GM21786 (cell line): ENCODE results near the gene APOM.

Experiments used
- ATAC-seq: cut with Tn5 transposase; IDR thresholded peaks from one replicate; pipeline ENCODE4 v1.9.1; 2021; ENCODE audit not compliant: unreplicated experiment

The APOM gene

DNA sequence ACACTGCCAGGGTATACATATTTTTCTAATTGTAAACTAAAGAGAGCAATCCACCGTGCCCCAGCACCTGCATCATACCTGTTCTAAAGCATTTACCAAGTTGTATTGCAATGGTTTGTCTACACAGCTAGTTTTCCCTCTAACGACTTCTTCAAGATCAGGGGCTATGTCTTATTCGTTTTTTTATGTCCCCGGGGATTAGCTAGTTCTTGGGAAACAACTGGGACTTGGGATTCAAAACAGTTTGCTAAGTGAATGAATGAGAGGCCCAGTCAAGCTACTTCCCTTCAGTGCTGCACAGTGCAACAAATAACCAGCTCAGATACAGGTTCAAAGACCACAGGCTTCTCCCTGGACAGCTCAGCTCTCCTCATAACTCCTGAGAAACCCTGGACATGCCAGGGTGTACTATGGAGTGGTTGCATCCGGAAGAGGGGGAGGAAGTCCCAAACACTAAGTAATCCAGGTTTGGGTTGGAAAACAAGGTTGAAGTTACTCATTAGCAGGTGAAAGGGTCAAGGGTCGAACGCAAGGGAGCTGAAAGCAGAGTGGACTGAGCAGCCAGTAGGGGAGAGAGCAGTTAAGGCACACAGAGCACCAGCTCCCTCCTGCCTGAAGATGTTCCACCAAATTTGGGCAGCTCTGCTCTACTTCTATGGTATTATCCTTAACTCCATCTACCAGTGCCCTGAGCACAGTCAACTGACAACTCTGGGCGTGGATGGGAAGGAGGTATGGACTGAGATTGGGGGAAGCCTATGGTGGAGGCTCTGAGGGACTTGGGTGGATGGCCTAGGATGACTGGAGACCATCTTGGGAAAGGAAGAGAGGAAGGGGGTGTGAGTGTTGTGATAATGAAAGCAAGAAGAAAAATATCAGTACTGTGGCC, at the start of gene APOM:
Gene APOM, plus strand, starts transcription at position 546 of the 889 bp plus-strand sequence. Its CDS starts 73 bp downstream, at position 619.
- ATAC-seq = no peak

DNA sequence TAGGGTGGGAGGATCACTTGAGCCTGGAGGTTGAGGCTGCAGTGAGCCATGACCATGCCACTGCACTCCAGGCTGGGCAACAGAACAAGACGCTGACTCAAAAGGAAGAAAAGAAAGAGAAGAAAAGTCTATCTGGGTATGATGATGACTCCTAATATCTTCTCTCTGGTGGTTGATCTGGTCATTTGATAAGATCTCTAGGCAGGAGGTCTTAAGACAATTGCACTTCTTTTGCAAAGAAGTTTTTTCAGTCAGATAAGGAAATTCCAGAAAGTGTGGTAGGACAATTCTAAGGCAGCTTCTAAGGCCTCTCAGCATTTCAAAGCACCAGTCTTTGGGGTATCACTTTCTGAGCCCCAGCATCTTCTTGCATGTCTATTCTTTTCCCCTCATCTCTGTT, 48.4 kb upstream of the APOM start:
- no peak for ATAC-seq

DNA sequence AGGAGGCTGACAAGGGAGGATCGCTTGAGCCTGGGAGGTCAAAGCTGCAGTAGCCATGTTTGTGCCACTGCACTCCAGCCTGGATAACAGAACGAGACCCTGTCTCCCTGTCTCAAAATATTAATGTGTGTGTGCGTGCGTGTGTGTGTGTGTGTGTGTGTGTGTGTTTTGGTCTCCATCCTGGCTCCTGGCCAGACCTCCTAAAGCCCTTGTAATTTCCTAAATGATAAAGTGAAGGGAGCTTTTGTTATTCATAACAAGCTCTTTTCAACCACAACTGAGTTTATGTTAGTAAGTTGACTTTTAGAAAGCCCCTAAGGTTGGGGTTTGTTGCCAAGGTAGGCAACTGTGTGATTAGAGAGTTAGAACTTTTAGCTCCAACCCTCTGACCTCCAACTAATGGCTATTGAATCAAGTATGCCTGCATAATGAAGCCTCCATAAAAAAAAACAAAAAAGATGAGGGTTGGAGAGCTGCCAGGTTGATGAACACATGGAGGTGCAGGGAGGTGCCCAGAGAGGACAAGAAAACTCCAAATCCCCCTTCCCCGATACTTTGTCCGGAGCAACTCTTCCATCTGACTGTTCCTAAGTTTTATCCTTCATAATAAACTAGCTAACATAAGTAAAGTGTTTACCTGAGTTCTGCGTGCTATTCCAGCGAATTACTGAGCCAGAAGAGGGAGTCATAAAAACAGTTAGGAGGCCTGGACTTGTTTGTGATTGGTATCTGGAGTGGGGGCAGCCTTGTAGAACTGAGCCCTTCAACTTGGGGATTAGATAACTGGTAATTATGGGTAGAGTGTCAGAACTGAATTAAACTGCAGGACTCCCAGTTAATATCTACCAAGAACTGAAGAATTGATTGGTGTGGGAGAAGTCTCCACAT, 45.9 kb upstream of the APOM start:
- ATAC-seq = no peak

DNA sequence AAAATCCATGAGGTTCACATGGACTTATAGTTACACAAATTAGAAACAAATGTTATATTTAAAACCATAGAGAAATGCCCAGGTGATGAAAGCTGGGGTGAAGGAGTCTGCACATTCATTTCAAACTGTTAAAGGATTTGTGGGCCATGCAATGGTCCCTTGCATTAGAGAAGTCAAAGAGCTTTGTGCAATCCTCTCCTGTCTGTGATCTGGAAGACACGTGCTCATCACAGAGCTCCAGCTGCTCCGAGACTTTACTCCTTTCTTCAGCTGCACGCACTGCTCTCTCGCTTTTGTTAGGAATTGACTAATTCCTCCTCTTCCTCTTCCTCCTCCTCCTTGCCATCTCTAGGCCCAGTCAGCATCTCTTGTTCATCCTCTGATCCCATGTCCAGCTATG, 44.7 kb upstream of the APOM start:
- no peak for ATAC-seq

DNA sequence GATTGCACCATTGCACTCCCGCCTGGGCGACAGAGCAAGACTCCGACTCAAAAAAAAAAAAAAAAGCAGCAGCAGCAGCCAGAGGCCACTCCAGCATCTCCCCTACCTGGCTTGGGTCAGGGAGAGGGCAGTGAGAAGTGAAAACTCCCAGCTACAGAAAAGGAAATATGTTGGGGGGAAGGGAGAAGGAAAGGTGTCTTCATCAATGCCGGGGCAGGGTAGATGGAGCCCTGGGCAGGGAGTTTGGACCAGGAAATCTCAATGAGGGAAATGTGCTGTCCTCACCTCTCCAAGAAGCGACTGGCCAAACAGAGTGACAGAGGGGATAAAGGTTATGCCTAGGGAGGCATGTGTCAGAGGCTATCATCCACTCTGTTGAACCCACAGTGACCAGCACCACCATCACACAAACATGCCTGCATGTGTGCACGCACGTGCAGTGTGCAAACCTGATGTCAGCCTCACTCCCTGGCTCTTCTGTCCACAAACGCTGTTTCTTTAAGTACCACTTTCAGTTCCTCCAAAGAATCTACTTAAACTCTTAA, 41.5 kb upstream of the APOM start:
- ATAC-seq = no peak

DNA sequence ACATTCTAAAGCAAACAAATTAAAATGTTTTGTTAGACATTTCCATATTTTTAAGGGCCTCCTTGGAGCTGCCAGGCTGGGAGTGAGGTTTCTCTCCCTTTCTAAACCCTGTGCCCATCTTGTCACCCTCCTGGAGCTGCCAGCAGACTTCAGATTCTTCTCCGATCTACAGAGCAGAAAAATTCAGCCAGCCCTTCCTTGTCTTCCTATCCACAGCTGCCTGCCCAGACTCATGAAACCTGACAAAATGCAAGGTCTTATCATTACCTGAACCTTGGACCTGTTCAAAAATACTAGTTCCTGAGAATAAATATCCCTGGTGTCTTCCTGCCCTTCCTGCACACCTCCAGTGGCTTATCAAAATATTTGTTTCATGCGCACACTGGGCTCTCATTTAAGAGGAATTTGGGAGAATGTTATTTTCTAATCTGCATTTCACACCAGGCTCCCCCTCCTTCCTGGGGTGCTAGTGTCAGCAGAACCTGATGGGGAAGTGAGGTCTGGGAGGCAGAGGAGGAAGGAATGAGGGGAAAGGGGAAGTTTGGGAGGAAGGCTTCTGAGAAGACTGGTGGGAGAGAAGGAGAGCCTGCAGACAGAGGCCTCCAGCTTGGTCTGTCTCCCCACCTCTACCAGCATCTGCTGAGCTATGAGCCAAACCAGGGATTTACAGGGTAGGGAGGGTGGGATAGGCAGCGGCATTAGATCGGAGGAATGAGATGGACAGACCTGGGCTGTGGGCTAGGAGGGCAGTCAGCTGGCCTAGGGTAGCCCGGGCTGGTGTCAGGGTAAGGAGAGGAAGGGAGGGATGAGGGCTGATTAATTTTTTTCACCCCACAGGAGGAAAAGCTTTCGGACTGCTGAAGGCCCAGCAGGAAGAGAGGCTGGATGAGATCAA, 40.8 kb upstream of the APOM start, which contains the start of gene AIF1:
Gene AIF1, plus strand, starts transcription at position 551 of the 895 bp plus-strand sequence. Its CDS starts 96 bp downstream, at position 647.
- ATAC-seq = no peak

DNA sequence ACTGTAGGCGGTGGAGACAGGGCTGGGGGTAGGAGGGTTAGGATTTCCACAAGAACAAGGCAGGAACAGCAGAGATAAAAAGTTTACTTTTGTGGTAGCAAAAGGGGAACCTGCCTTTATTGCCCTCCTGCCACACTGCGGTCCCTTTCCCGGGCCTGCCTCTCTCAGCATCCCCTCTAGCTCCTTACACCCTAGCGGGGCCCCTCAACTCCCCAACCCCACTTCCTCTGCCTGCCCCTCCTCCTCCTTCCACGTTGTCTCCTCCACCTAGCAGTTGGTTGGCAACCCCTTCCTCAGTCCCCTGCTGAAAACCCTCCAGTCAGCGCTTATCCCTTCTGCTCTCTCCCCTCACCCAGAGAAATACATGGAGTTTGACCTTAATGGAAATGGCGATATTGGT, 39.9 kb upstream of the APOM start:
- ATAC-seq = no peak

DNA sequence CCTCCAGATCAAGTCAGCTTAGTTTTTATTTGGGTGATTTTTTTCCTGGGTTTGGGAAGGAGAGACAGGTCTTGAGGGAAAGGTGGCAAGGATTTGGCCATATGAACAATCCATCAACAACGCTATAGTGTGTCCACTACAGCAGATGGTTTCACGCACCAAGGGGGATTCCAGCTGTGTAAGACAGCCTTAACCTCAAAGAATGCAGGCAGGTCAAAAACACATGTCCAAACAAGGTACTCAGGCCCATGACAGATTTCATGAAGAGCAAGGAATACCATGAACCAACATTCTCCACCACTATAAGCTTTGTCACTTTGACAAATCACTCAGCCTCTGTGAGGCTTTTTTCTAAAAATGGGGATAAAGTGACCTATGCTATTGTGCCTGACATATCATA, 38.7 kb upstream of the APOM start:
- ATAC-seq = no peak

DNA sequence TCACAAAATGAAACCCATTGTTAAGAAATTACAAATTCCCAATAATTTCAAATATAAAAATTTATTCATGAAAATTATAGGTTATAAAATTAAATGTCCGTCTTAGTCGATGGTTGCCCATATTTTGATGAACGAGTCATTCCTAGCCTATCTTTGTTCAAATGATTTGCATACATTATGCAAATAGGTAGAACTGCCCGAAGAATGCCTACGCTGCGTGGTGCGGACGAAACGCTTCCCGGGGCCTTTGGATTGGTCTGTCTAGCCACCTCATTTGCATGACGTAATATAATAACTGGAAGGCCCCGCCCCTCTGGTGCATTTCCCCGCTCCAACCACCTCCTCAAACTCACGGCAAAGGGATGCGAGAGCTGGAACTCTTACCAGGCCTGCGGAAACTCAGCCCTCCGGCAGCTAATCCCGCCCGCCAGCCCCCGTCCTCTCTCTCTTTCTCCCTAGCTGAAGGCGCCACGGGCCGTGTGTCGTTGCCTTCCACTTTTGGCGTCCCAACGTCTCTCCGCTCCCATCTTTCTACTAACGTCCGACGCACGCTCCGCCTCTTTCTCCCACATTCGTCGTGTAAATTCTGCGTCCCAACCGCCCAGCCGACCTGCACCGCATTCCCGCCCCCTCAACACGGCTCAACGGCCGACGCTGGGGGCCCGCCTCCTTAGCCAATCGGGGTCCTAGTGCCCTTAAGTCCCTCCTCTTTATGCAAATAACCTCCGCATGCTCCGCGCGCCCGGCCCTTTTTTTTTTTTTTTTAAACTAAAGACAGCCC, 35.7 kb upstream of the APOM start:
- peak; percentile 82 for ATAC-seq

DNA sequence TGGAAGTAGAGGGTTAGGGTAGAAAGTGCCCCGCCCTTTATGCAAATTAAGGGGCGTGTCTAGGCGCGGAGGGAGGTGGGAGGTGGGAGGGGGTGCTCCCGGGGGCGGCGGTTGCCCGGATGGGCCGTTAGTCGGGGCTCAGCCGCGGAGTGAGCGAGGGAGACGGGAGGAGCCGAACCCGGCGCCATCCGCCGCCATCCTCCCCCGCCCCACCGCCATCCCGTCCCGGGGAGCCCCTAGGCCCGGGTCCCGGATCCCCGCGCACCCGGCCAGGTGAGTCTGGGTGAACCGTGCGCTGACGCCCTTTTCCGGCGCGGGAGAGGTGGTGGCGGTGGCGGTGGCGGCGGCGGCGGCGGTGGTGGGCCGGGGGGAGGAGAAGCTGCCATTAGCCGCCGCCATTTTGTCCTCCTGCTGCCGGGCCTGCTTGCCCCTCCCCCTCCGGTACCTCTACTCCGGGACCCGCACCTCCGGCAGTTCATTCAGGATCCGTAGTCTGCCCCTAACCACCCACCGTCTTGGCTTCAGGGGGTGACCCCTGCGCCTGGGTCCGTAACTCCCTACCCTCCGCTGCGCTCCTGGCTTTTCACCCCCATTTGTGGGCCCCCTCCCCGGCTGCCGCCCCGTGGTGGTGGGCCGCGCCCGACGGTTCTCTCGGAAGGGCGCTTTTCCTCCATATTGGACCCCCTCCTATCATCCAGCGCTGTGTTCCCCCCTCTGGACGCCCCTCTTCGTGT, 34.9 kb upstream of the APOM start, which contains the start of gene PRRC2A:
Gene PRRC2A, plus strand, starts transcription at position 130 of the 734 bp plus-strand sequence. CDS start 2,075 bp downstream, outside the sequence.
- peak; percentile 22 for ATAC-seq

DNA sequence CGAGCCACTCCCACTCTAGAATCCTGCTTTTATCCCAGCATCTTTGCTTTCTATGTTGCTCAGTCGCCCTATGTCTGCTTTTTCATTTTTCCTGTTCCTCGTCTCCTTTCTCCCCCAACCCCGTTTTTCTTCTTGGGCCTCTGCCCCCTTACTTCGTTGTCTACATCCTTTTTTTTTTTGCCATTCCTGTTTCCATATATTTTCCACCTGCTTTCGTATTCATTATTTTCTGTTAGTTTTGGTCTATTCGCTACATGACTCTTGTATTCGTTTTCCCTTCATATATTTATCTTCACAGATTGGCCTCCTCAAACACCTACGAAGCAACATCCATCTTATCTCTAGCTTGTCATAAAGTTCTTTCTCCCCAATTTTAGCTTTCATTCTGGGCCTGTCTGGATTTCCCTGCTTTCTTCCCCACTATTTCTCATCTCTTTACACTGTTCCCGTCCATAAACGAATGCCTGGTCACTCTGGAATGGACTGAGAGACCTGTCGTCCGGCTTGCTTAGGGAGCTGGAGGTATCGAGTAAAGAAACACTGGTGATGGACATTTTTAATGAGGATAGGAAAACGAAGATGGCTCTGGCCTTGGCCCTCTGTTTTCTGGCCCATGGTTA, 34.3 kb upstream of the APOM start:
- no peak for ATAC-seq

DNA sequence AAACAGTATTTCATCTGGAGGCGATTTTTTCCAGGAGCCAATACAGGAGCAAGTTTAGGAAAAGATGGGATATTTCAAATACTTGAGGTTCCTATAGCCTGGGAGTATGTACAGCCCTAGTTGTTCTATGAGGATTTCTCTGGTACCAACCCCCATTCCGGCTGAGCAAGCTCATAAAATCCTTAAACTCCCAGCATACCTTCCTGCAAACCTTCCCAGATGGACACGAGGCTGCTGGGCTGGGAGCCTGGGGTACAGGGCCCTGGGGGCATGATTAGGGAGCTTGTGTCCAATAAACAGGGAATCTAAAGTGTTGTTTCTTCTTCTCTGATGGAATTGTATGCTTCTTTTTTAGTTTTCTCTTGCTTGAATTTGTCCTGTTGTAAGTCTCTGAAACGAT, 33.7 kb upstream of the APOM start:
- ATAC-seq = no peak

DNA sequence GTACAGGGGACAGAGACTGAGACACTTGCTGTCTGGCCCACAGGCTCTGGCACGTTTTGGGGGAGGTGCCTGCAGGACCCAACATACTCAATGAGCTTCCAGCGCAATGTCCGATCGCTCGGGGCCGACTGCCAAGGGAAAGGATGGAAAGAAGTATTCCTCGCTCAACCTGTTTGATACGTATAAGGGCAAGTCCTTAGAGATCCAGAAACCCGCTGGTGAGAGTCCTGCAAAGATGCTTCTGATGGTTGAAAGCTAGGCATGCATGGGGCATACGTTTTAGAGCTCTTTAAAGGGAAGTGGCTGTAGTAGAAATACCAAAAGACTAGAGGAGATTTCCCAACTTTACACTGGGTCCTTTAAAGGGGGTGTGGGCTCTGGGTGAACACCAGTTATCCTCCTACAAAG, 33.0 kb upstream of the APOM start:
- no peak for ATAC-seq

DNA sequence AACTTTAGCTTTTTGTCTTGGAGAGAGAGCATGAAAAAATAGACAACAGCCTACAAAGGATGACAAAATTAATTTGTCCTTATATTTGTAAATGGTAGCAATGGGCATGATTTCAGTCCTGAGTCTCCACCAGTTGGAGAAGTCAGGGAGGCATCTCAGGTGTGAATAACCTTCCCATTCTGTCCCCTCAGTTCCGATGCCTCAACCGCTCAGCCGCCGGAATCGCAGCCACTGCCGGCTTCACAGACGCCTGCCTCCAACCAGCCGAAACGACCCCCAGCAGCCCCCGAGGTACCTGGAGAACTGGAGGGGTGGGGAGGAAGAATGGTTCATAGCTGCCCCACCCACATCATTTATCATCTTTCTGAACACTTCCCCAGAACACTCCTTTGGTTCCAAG, 31.6 kb upstream of the APOM start:
- ATAC-seq = no peak

DNA sequence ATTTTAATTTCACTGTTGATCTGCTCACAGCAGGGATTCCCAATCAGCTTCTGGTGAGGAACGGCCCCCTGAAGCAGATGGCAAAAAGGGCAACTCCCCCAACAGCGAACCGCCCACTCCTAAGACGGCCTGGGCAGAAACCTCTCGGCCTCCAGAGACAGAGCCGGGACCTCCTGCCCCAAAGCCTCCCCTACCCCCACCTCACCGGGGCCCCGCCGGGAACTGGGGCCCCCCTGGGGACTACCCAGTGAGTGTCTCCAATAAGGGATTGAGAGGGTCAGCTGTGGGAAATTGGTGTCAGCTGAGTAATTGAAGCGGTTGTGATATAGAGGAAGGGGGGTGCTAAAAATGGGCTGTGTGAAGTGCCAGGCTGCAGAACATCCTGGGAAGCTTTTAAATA, 28.7 kb upstream of the APOM start:
- no peak for ATAC-seq

DNA sequence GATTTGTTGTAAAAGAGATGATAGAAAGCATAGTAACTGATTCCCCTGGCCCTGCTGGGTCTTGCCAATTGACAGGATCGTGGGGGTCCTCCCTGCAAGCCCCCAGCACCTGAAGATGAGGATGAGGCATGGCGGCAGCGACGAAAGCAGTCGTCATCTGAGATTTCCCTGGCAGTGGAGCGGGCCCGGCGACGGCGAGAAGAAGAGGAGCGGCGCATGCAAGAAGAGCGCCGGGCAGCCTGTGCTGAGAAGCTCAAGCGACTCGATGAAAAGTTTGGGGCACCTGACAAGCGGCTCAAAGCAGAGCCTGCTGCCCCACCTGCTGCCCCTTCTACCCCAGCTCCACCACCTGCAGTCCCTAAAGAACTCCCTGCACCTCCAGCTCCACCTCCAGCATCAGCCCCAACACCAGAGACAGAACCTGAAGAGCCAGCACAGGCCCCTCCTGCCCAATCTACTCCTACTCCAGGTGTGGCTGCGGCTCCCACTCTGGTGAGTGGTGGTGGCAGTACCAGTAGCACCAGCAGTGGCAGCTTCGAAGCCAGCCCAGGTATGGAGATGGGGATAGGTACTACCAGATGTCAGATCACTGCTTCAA, 27.9 kb upstream of the APOM start:
- no peak for ATAC-seq

DNA sequence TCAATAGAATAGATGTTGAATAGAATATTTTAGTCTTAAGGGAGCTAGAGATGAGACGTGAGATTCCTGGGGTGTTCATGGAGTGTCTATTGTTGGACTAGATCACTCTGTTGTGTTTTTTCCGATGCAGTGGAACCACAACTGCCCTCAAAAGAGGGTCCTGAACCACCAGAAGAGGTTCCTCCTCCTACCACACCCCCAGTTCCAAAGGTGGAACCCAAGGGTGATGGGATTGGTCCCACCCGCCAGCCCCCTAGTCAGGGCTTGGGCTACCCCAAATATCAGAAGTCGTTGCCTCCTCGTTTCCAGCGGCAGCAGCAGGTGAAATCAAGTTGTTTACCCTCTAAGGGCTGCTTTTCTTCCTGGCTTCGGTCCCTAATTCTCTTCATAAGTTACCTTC, 26.7 kb upstream of the APOM start:
- no peak for ATAC-seq
